Ramos (cell line): ENCODE data around the gene VPS26C.

Source experiments
- in situ Hi-C: fragments of 300-500 bp; cut with MboI; formaldehyde crosslinking; loops from one replicate; pipeline ENCODE4 v1.14.3; 2022; ENCODE audit warnings: low sequenced_read_pairs; ENCODE audit not compliant: unreplicated experiment

The VPS26C gene

DNA sequence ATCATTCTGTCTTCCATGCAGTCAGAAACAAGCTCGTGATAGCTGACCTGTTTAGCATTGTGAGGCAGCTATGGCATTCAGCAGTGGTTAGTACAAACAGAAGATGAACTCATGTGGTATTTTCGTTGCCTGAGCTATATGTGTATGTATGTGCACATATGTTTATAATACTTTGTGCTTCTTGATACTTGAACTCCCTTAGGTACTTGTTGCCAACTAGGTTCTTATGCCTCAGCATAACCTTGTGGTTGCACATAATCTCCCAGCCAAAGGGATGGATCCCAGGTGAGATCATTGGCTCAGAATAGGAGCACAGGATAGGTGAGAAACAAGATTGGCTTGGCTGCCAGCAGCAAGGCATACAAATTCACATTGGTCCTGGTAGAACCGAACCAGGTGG is 86.1 kb downstream of the VPS26C start:
- in situ Hi-C loops: no loop called here

DNA sequence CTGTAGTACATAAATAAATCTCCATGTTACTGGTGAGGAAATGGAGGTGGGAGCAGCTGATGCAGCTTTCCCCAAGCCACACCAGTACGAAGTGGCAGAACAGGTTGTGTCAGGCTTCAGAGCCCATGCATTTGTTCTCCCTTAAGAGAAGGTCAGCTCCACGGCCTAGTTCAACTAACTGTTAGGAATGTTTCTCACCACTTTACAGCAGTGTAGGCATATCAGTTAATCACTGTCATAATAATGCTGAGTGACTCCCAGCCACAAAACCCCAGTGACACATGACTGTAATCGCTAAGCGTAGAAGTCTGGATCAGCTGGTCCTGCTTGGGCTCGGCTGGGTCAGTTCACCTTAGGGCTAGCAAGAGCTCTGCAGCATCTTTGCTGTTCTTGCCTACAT is 90.4 kb downstream of the VPS26C start:
- in situ Hi-C loops: no loop called here
